Stimulated activated effector memory CD8-positive, alpha-beta T cell treated with anti-CD3 and anti-CD28 coated beads, Interleukin-12 subunit alpha, Interleukin-12 subunit beta, amount 100 ng/mL, for 72 hours (primary cell): ENCODE measurements around the gene FAM25A.

Experiments used
- ATAC-seq: fragments of 150-1000 bp; cut with Tn5 transposase; 2 replicates; pipeline ENCODE4 v1.10.0; 2021
- DNase-seq, 2 donors: peaks; one replicate each; pipeline ENCODE4 v3.0.0; 2021 to 2022; ENCODE audit warnings: low spot score in 2 of 2
- H3K27ac Mint-ChIP-seq: one replicate; pipeline ENCODE4 v1.8.0; 2022; ENCODE audit warnings: mild to moderate bottlenecking, mixed read lengths
- H3K36me3 Mint-ChIP-seq: one replicate; pipeline ENCODE4 v1.8.0; 2022; ENCODE audit warnings: mild to moderate bottlenecking, mixed read lengths
- H3K4me1 Mint-ChIP-seq: one replicate; pipeline ENCODE4 v1.8.0; 2022; ENCODE audit warnings: mixed read lengths
- H3K4me3 Mint-ChIP-seq: one replicate; pipeline ENCODE4 v1.8.0; 2022; ENCODE audit warnings: mild to moderate bottlenecking, mixed read lengths
- H3K9me3 Mint-ChIP-seq: one replicate; pipeline ENCODE4 v1.8.0; 2022; ENCODE audit warnings: mixed read lengths

Gene FAM25A

GRCh38 chr10:87068281-87068680 is 48.2 kb downstream of the FAM25A start:
- H3K27ac Mint-ChIP-seq: no peak overlapping the region
- no peaks in the 10 kb centered on the region for H3K36me3 Mint-ChIP-seq
- ATAC-seq (no peak), DNase-seq (no peak)
- H3K4me1 Mint-ChIP-seq: peaks cover 6% of the 10 kb centered on the region
- no peak overlapping the region for H3K4me3 Mint-ChIP-seq
- no peaks in the 10 kb centered on the region for H3K9me3 Mint-ChIP-seq

- H3K4me3 Mint-ChIP-seq: no peak overlapping the region
- peaks cover 7% of the 10 kb centered on the region for H3K36me3 Mint-ChIP-seq
- DNase-seq (no peak), ATAC-seq (no peak)
- H3K9me3 Mint-ChIP-seq: no peaks in the 10 kb centered on the region
- H3K4me1 Mint-ChIP-seq: no peaks in the 10 kb centered on the region
- H3K27ac Mint-ChIP-seq: no peak overlapping the region
Observed at GRCh38 chr10:87072449-87072848, 52.4 kb downstream of the FAM25A start.
